Right atrium auricular region (tissue), 2 donors: Measurements from ENCODE around the gene GABRB2. TPM values are rescaled to one million over a fixed set of nuclear protein-coding genes. Genes with fewer than 3 reads are reported as not detected.

Experiments used
- DNase-seq: peaks from one replicate; pipeline ENCODE4 v3.0.0-alpha.2; 2019; ENCODE audit warnings: low spot score
- H3K27ac ChIP-seq, 2 donors: fragments of 200-600 bp; sonication (generic); 1 replicate in 1 of 2; 2 replicates in 1 of 2; pipeline ENCODE4 v1.5.1; 2016 to 2019
- H3K27me3 ChIP-seq, 2 donors: fragments of 200-600 bp; sonication (generic); one replicate each; pipeline versions ENCODE4 v1.5.1 to v1.6.0; 2017 to 2019
- H3K36me3 ChIP-seq: fragments of 200-600 bp; sonication (generic); one replicate; pipeline ENCODE4 v1.5.1; 2016
- H3K4me1 ChIP-seq, 2 donors: fragments of 200-600 bp; sonication (generic); one replicate each; pipeline versions ENCODE4 v1.5.1 to v1.6.0; 2017 to 2019
- H3K4me3 ChIP-seq, 2 donors: fragments of 200-600 bp; sonication (generic); 1 replicate in 1 of 2; 2 replicates in 1 of 2; pipeline ENCODE4 v1.5.1; 2017 to 2019; ENCODE audit warnings: mild to moderate bottlenecking in 1 of 2, moderate library complexity in 1 of 2
- H3K9me3 ChIP-seq, 2 donors: fragments of 200-600 bp; sonication (generic); one replicate each; pipeline ENCODE4 v1.5.1; 2019
- total RNA-seq, 2 donors: library from RNA; depleted of rRNA; stranded (reverse); fragments of >200 nt; gene quantifications; one replicate each; pipeline ENCODE4 v1.1.0, GENCODE V29; 2016
- TF ChIP-seq, protein P1 (sequence below), 2 donors: fragments of 200-600 bp; sonication (generic); IDR thresholded peaks; one replicate each; pipeline ENCODE4 v1.5.1; 2019; ENCODE audit warnings: antibody characterized with exemption in 2 of 2

GABRB2 gene
- total RNA-seq, 2 donors from 2014 or later = 0.37 to 2.0 TPM

DNA sequence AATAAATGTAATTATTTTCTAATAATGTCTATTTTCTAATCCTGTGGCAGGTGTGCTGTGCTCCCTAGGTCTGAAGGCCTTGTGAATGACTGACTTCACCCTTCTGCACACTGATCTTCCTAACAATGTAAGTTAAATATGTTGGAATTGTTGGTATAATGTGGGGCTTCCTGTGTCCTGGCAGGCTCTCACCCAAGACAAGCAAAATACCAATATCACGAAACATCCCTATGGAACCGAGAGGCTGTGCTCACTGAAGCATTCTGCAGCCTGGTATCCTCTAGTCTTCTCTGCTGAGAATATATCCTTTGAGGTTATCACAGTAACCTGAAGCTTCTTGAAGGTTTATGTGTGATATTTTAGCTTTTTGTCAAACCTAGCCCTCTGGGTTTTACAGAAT, 159.4 kb downstream of the GABRB2 start:
- Histone ChIP-seq H3K4me3 (no peak overlapping the region), H3K36me3 (no peaks in the 10 kb centered on the region), H3K9me3 (no peaks in the 10 kb centered on the region), H3K27me3 (no peaks in the 10 kb centered on the region), H3K4me1 (no peaks in the 10 kb centered on the region), H3K27ac (no peak overlapping the region)
- no peak for DNase-seq
- TF ChIP-seq, protein P1, sequence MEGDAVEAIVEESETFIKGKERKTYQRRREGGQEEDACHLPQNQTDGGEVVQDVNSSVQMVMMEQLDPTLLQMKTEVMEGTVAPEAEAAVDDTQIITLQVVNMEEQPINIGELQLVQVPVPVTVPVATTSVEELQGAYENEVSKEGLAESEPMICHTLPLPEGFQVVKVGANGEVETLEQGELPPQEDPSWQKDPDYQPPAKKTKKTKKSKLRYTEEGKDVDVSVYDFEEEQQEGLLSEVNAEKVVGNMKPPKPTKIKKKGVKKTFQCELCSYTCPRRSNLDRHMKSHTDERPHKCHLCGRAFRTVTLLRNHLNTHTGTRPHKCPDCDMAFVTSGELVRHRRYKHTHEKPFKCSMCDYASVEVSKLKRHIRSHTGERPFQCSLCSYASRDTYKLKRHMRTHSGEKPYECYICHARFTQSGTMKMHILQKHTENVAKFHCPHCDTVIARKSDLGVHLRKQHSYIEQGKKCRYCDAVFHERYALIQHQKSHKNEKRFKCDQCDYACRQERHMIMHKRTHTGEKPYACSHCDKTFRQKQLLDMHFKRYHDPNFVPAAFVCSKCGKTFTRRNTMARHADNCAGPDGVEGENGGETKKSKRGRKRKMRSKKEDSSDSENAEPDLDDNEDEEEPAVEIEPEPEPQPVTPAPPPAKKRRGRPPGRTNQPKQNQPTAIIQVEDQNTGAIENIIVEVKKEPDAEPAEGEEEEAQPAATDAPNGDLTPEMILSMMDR (IDR thresholded peaks at IDR 0.05) = no peak

DNA sequence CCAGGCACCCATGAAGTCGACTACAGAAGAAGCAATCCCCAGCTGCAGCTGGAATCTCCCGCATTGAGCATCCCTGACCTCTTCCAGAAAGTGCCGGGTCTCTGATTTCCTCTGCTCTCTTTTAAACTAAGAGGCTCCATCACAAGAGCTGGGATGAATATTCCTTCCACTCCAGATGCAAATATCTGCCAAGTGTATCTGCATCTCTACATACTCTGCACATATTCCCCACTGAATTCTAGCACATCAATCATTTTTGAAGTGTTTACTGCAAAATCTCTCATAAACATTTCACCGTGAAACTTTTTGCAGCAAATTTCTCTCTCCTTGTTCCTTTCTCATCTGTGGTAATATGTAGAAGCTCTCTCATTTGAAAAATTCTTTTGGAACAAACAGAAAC, 161.5 kb downstream of the GABRB2 start:
- no peak overlapping the region for H3K4me3 ChIP-seq
- no peaks in the 10 kb centered on the region for H3K9me3 ChIP-seq
- H3K36me3 ChIP-seq = no peaks in the 10 kb centered on the region
- H3K27me3 ChIP-seq = no peaks in the 10 kb centered on the region
- no peaks in the 10 kb centered on the region for H3K4me1 ChIP-seq
- H3K27ac ChIP-seq = no peak overlapping the region
- no peak for DNase-seq
- TF ChIP-seq, protein P1 (IDR thresholded peaks at IDR 0.05) = no peak

DNA sequence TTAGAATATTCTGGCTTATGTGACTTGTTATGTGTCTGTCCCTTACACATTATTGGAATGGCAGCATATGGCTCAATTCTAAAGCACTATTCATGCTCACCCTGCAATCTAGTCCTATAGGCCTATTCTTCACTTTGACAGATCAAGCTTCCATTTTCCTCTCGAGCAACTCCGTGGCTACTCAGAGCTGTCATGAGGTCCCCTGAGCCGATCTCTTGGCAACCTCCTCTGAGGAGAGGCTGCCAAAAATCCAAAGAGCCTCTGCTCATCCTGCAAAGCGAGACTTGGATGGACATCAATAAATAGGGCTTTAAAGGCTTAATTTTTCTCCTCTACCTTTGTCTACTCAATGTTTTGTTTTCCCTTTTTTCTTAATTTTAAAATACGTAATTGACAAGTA, 163.8 kb downstream of the GABRB2 start:
- no peak overlapping the region for H3K27ac ChIP-seq
- H3K9me3 ChIP-seq = no peaks in the 10 kb centered on the region
- TF ChIP-seq, protein P1 (IDR thresholded peaks at IDR 0.05) = no peak
- H3K4me1 ChIP-seq = no peaks in the 10 kb centered on the region
- H3K4me3 ChIP-seq = no peak overlapping the region
- H3K27me3 ChIP-seq = no peaks in the 10 kb centered on the region
- H3K36me3 ChIP-seq = no peaks in the 10 kb centered on the region
- no peak for DNase-seq

DNA sequence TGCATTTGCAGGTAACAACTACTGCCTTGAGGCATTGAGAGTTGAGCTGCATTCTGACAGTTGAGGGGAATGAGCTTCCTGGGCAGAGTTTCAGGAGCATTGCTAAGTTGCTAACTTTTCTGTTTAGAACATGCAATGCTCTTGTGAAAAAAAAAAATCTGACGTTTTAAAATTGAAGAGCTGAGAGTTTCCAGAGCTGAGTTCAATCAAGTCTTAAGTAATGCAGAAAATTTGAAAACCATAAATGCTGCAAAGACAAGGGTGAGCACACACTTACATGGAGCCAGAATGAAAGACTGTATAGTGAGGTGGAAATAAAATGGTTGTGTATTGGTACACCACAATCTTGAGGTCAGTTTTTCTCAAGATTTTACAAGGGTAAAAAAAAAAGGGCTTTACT, 166.0 kb downstream of the GABRB2 start:
- no peak for DNase-seq
- Histone ChIP-seq H3K4me3 (no peak overlapping the region), H3K27me3 (no peaks in the 10 kb centered on the region), H3K36me3 (no peaks in the 10 kb centered on the region), H3K27ac (no peak overlapping the region), H3K9me3 (no peaks in the 10 kb centered on the region), H3K4me1 (no peaks in the 10 kb centered on the region)
- TF ChIP-seq, protein P1 (IDR thresholded peaks at IDR 0.05) = no peak

DNA sequence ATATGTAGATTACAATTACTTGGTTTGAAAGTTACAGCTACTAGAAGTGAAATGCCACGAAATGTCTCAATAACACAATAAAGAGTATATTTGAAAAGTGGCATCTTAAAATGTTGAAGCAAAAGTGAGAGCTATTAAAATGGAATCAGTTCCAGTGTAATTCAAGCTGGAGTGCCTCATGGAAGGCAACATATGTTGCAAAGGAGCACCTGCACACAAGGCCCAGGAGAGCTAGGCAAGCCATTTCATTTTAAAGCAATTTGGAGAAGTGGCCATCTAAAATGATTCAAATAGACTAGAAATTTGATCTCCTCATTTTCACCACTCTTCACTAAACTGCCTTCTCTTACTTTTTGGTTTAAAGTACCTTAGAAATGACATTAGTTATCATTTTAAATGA, 167.8 kb downstream of the GABRB2 start:
- H3K9me3 ChIP-seq = no peaks in the 10 kb centered on the region
- no peak overlapping the region for H3K27ac ChIP-seq
- DNase-seq = no peak
- no peaks in the 10 kb centered on the region for H3K36me3 ChIP-seq
- TF ChIP-seq, protein P1 (IDR thresholded peaks at IDR 0.05) = no peak
- H3K4me1 ChIP-seq = no peaks in the 10 kb centered on the region
- no peaks in the 10 kb centered on the region for H3K27me3 ChIP-seq
- H3K4me3 ChIP-seq = no peak overlapping the region

DNA sequence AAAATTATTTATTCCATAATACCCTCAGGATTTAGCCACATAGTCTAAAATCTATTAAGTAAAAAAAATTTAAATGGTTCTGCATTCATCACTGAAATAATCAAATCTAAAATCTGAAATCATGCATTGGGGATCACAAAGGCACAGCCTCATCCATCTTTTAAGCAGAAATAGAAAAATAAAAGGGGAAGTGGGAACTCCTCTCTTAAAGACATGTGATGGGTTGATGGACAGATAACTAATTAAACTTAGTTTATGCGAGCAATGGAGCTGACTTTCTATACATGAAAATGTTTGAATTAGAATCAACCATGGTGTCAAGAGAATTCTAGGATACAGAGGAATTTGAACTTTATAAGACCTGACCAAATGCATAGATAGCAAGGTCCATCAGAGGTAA, 170.5 kb downstream of the GABRB2 start:
- H3K27ac ChIP-seq = no peak overlapping the region
- H3K9me3 ChIP-seq = no peaks in the 10 kb centered on the region
- TF ChIP-seq, protein P1 (IDR thresholded peaks at IDR 0.05) = no peak
- no peak overlapping the region for H3K4me3 ChIP-seq
- DNase-seq = no peak
- no peaks in the 10 kb centered on the region for H3K36me3 ChIP-seq
- no peaks in the 10 kb centered on the region for H3K4me1 ChIP-seq
- H3K27me3 ChIP-seq = no peaks in the 10 kb centered on the region
